ENCODE results near the gene SMYD2. TPM values are rescaled to one million over a fixed set of nuclear protein-coding genes. Genes with fewer than 3 reads are reported as not detected.

Gene SMYD2
- total and polyA plus RNA-seq, 2 experiments from 2014 or later = 34.9 to 52.1 TPM

DNA sequence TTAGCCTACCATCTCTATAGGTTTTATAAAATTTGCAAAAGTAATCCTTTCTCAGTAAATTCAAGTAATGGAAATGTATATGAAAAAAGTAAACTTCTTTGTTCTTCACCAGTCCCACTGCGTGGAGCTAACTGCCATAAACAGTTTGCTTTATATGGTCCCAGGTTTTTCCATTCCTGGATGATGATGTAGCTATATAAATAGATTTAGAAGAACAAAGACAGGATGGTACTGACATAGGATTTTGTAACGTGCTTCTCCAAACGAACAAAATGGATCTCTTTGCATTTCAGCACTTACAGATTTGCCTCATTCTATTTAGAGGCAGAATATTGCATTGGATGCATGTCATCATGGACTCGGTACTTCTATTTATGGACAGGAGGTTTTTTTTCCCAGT lies 57.3 kb downstream of the SMYD2 start:
- H3K9me3 ChIP-seq (ENCODE audit: low read depth) = no peaks in the 10 kb centered on the region
- H3F3A ChIP-seq (ENCODE audit: insufficient read depth) = peaks cover 47% of the 10 kb centered on the region
- H3K27ac ChIP-seq = peak overlapping the region; percentile 54
- H3K79me2 ChIP-seq (ENCODE audit: insufficient read depth) = no peaks in the 10 kb centered on the region
- WGBS, 2 experiments (ENCODE audit: low coverage in 1 of 2, low lambda C conversion rate in 2 of 2, missing lambda C conversion rate in 2 of 2) = 61 to 64% methylated on average over 4 of the region's 4 CpGs
- H3K4me2 ChIP-seq (ENCODE audit: unreplicated experiment) = no peak overlapping the region
- no peaks in the 10 kb centered on the region for H3K27me3 ChIP-seq (replicated peaks; ENCODE audit: insufficient read depth)
- peaks cover 7% of the 10 kb centered on the region; the same call in 1 of the 2 replicates for H3K36me3 ChIP-seq (ENCODE audit: low read depth)
- TF ChIP-seq EZH2 (IDR thresholded peaks at IDR 0.05; ENCODE audit: insufficient read depth, poor library complexity, severe bottlenecking) (no peak), EZH2phosphoT487 (IDR thresholded peaks at IDR 0.05; ENCODE audit: insufficient read depth, low read depth) (no peak)
- H3K4me3 ChIP-seq = no peak overlapping the region
- peak overlapping the region; percentile 43 for H3K9ac ChIP-seq
- in situ Hi-C loops (cut with MboI) = loop anchor here (10.0 to 25.0 kb wide), 2 partner anchors 257 to 1199 kb away; no protein-coding TSS in a partner anchor
- H3K9me2 ChIP-seq (ENCODE audit: insufficient read depth) = no peaks in the 10 kb centered on the region
- H4K20me1 ChIP-seq (ENCODE audit: insufficient read depth) = no peaks in the 10 kb centered on the region
- peaks cover 14% of the 10 kb centered on the region; the same call in 1 of the 2 replicates for H3K4me1 ChIP-seq (ENCODE audit: insufficient read depth)
- H2AFZ ChIP-seq = no peak overlapping the region
- DNase-seq = no peak

DNA sequence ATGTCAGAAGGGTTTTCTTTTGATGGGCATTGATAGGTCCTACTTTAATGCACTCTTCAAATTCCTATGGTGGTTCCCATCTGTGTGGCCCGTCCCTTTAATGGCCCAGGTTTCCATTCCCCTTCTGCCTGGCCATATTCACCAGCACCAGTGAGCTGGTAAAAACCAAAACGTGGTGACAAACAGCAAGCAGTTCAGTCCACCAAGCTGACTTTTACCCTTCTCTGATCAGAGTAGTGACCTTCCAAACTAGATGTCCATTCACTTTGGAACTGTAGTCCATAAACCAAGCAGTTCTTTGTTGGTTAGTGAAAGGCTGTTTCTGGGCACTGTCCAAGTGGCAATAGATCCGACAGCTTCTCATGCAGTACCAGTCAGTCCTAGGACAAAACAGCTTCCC lies 60.5 kb downstream of the SMYD2 start:
- TF ChIP-seq EZH2 (IDR thresholded peaks at IDR 0.05; ENCODE audit: insufficient read depth, poor library complexity, severe bottlenecking) (no peak), EZH2phosphoT487 (IDR thresholded peaks at IDR 0.05; ENCODE audit: insufficient read depth, low read depth) (no peak)
- in situ Hi-C loops (cut with MboI) = loop anchor here (25.0 kb wide), 1 partner anchor 1196 kb away; no protein-coding TSS in a partner anchor
- WGBS, 2 experiments (ENCODE audit: low coverage in 1 of 2, low lambda C conversion rate in 2 of 2, missing lambda C conversion rate in 2 of 2) = 64 to 66% methylated on average over 3 of the region's 3 CpGs

GRCh38 chr1:214341932-214342331 lies 61.0 kb downstream of the SMYD2 start:
- peak; percentile 46 for DNase-seq
- no peak overlapping the region for H3K4me2 ChIP-seq (ENCODE audit: unreplicated experiment)

More for the DNA sequence above, 60.5 kb downstream of the SMYD2 start:
- Histone ChIP-seq H3K9me3 (ENCODE audit: low read depth) (no peaks in the 10 kb centered on the region), H3K4me2 (ENCODE audit: unreplicated experiment) (no peak overlapping the region), H2AFZ (no peak overlapping the region), H3K4me3 (no peak overlapping the region), H4K20me1 (ENCODE audit: insufficient read depth) (no peaks in the 10 kb centered on the region), H3K79me2 (ENCODE audit: insufficient read depth) (no peaks in the 10 kb centered on the region), H3K36me3 (ENCODE audit: low read depth) (peaks cover 31% of the 10 kb centered on the region), H3K4me1 (ENCODE audit: insufficient read depth) (peaks cover 14% of the 10 kb centered on the region; the same call in 1 of the 2 replicates), H3K9me2 (ENCODE audit: insufficient read depth) (no peaks in the 10 kb centered on the region), H3K9ac (no peak overlapping the region), H3K27ac (no peak overlapping the region), H3F3A (ENCODE audit: insufficient read depth) (peaks cover 55% of the 10 kb centered on the region), H3K27me3 (replicated peaks; ENCODE audit: insufficient read depth) (no peaks in the 10 kb centered on the region)
- DNase-seq = no peak

DNA sequence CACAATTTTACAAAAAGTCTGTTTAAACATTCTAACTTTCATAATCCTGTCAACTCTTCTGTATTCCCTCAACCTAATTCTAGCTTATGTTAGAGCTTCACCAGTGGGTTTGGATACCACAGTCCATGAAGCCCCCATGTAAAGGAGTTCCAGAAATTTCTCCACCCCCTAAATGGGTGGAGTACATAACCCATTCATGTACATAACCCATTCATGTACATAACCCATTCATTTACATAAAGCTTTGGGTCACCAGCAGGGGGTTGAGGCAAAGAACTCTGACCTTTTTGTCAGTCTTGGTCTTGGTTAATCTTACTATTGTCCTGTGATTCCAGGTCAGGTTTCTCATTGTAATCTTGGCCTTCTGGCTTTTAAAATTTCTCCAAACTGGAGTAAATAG lies 61.6 kb downstream of the SMYD2 start:
- Histone ChIP-seq H3K27ac (no peak overlapping the region), H3K79me2 (ENCODE audit: insufficient read depth) (no peaks in the 10 kb centered on the region), H3K27me3 (replicated peaks; ENCODE audit: insufficient read depth) (no peaks in the 10 kb centered on the region), H3K9ac (no peak overlapping the region), H2AFZ (no peak overlapping the region), H3K9me2 (ENCODE audit: insufficient read depth) (no peaks in the 10 kb centered on the region), H4K20me1 (ENCODE audit: insufficient read depth) (no peaks in the 10 kb centered on the region), H3K4me1 (ENCODE audit: insufficient read depth) (peaks cover 14% of the 10 kb centered on the region; the same call in 1 of the 2 replicates), H3K9me3 (ENCODE audit: low read depth) (no peaks in the 10 kb centered on the region), H3K4me3 (no peak overlapping the region), H3K4me2 (ENCODE audit: unreplicated experiment) (no peak overlapping the region), H3F3A (ENCODE audit: insufficient read depth) (peaks cover 49% of the 10 kb centered on the region), H3K36me3 (ENCODE audit: low read depth) (peaks cover 33% of the 10 kb centered on the region)
- in situ Hi-C loops (cut with MboI) = loop anchor here (25.0 kb wide), 1 partner anchor 1195 kb away; no protein-coding TSS in a partner anchor
- DNase-seq = no peak
- TF ChIP-seq EZH2phosphoT487 (IDR thresholded peaks at IDR 0.05; ENCODE audit: insufficient read depth, low read depth) (no peak), EZH2 (IDR thresholded peaks at IDR 0.05; ENCODE audit: insufficient read depth, poor library complexity, severe bottlenecking) (no peak)

More at GRCh38 chr1:214341932-214342331, 61.0 kb downstream of the SMYD2 start:
- Histone ChIP-seq H3K9ac (no peak overlapping the region), H3K79me2 (ENCODE audit: insufficient read depth) (no peaks in the 10 kb centered on the region), H3K27ac (no peak overlapping the region), H3K4me1 (ENCODE audit: insufficient read depth) (peaks cover 14% of the 10 kb centered on the region; the same call in 1 of the 2 replicates), H3K27me3 (replicated peaks; ENCODE audit: insufficient read depth) (no peaks in the 10 kb centered on the region), H4K20me1 (ENCODE audit: insufficient read depth) (no peaks in the 10 kb centered on the region), H3K9me2 (ENCODE audit: insufficient read depth) (no peaks in the 10 kb centered on the region), H3K4me3 (no peak overlapping the region), H3K36me3 (ENCODE audit: low read depth) (peaks cover 27% of the 10 kb centered on the region), H3F3A (ENCODE audit: insufficient read depth) (peaks cover 50% of the 10 kb centered on the region), H2AFZ (no peak overlapping the region), H3K9me3 (ENCODE audit: low read depth) (no peaks in the 10 kb centered on the region)
- 80 to 82% methylated on average over 3 of the region's 3 CpGs for WGBS, 2 experiments (ENCODE audit: low coverage in 1 of 2, low lambda C conversion rate in 2 of 2, missing lambda C conversion rate in 2 of 2)
- in situ Hi-C loops (cut with MboI) = loop anchor here (25.0 kb wide), 1 partner anchor 1195 kb away; no protein-coding TSS in a partner anchor
- TF ChIP-seq EZH2 (IDR thresholded peaks at IDR 0.05; ENCODE audit: insufficient read depth, poor library complexity, severe bottlenecking) = no peak
- no peak for TF ChIP-seq EZH2phosphoT487 (IDR thresholded peaks at IDR 0.05; ENCODE audit: insufficient read depth, low read depth)

Measured in GM23248 (cell line).